H9 (cell line): Measurements from ENCODE around the gene LTB4R. TPM values are rescaled to one million over a fixed set of nuclear protein-coding genes. Genes with fewer than 3 reads are reported as not detected.

ENCODE experiments used
- DNase-seq: peaks from one replicate; pipeline ENCODE4 v3.0.0-alpha.2; 2017
- H2AFZ ChIP-seq: one replicate; pipeline ENCODE4 v1.6.1; 2013; ENCODE audit warnings: mild to moderate bottlenecking, low read length, control low read depth, moderate library complexity
- H2AK5ac ChIP-seq: 2 replicates; pipeline ENCODE4 v1.6.1; 2013; ENCODE audit warnings: low read length, control low read depth, mixed read lengths; ENCODE audit not compliant: insufficient read length
- H2BK120ac ChIP-seq: one replicate; pipeline ENCODE4 v1.6.1; 2013; ENCODE audit warnings: low read depth, mild to moderate bottlenecking, low read length, control low read depth, inconsistent platforms; ENCODE audit not compliant: poor library complexity, severe bottlenecking
- H2BK12ac ChIP-seq: 2 replicates; pipeline ENCODE4 v1.6.1; 2013; ENCODE audit warnings: low read length, control low read depth, mixed read lengths, low read depth; ENCODE audit not compliant: insufficient read length
- H2BK15ac ChIP-seq: 2 replicates; pipeline ENCODE4 v1.6.1; 2013; ENCODE audit warnings: low read depth, low read length, control low read depth
- H2BK20ac ChIP-seq: one replicate; pipeline ENCODE4 v1.6.1; 2013; ENCODE audit warnings: low read depth, mild to moderate bottlenecking, low read length, control low read depth, inconsistent platforms; ENCODE audit not compliant: poor library complexity, severe bottlenecking
- H2BK5ac ChIP-seq: 2 replicates; pipeline ENCODE4 v1.6.1; 2013; ENCODE audit warnings: low read length, control low read depth, mixed read lengths; ENCODE audit not compliant: insufficient read length
- H3K14ac ChIP-seq: 2 replicates; pipeline ENCODE4 v1.6.1; 2013; ENCODE audit warnings: low read length, control low read depth; ENCODE audit not compliant: insufficient read depth
- H3K18ac ChIP-seq: 2 replicates; pipeline ENCODE4 v1.6.1; 2013; ENCODE audit warnings: low read depth, mild to moderate bottlenecking, mixed read lengths, low read length, control low read depth; ENCODE audit not compliant: insufficient read length
- H3K23ac ChIP-seq: 2 replicates; pipeline ENCODE4 v1.6.1; 2013; ENCODE audit warnings: low read length, control low read depth, mixed read lengths, low read depth; ENCODE audit not compliant: insufficient read length
- H3K23me2 ChIP-seq: 2 replicates; pipeline ENCODE4 v1.6.1; 2013; ENCODE audit warnings: low read depth, mild to moderate bottlenecking, mixed read lengths, low read length, control low read depth; ENCODE audit not compliant: insufficient read length, poor library complexity, severe bottlenecking
- H3K27ac ChIP-seq: 2 replicates; pipeline ENCODE4 v1.5.1; 2013; ENCODE audit warnings: low read length, control low read depth, mixed read lengths, low read depth; ENCODE audit not compliant: insufficient read length
- H3K27me3 ChIP-seq: 2 replicates; pipeline ENCODE4 v1.6.1; 2013; ENCODE audit warnings: low read length, control low read depth, inconsistent platforms; ENCODE audit not compliant: insufficient read depth
- H3K4ac ChIP-seq: 2 replicates; pipeline ENCODE4 v1.6.1; 2013; ENCODE audit warnings: low read depth, mild to moderate bottlenecking, control low read depth, inconsistent platforms, low read length, moderate library complexity
- H3K4me1 ChIP-seq: 2 replicates; pipeline ENCODE4 v1.6.1; 2013; ENCODE audit warnings: low read length, control low read depth, inconsistent platforms; ENCODE audit not compliant: insufficient read depth
- H3K4me2 ChIP-seq: 2 replicates; pipeline ENCODE4 v1.6.1; 2013; ENCODE audit warnings: low read length, control low read depth, mixed read lengths; ENCODE audit not compliant: insufficient read length, insufficient read depth
- H3K56ac ChIP-seq: 2 replicates; pipeline ENCODE4 v1.6.1; 2013; ENCODE audit warnings: low read depth, mild to moderate bottlenecking, mixed read lengths, low read length, control low read depth; ENCODE audit not compliant: insufficient read length
- H3K79me1 ChIP-seq: 2 replicates; pipeline ENCODE4 v1.6.1; 2013; ENCODE audit warnings: low read depth, mild to moderate bottlenecking, moderate library complexity, low read length, control low read depth, inconsistent platforms; ENCODE audit not compliant: insufficient read depth, poor library complexity, severe bottlenecking
- H3K79me2 ChIP-seq: 2 replicates; pipeline ENCODE4 v1.6.1; 2013; ENCODE audit warnings: low read length, control low read depth, inconsistent platforms; ENCODE audit not compliant: insufficient read depth
- H3K9ac ChIP-seq: 2 replicates; pipeline ENCODE4 v1.6.1; 2013; ENCODE audit warnings: low read length, control low read depth, mixed read lengths; ENCODE audit not compliant: insufficient read length; ENCODE audit errors: extremely low read depth
- H3K9me3 ChIP-seq: one replicate; pipeline ENCODE4 v1.6.1; 2013; ENCODE audit warnings: low read depth, low read length, inconsistent platforms; ENCODE audit not compliant: control insufficient read depth
- H3T11ph ChIP-seq: one replicate; pipeline ENCODE4 v1.6.1; 2013; ENCODE audit warnings: mild to moderate bottlenecking, low read length, control low read depth, inconsistent platforms
- H4K20me1 ChIP-seq: one replicate; pipeline ENCODE4 v1.6.1; 2013; ENCODE audit not compliant: control insufficient read depth, insufficient read length, insufficient read depth
- H4K5ac ChIP-seq: 2 replicates; pipeline ENCODE4 v1.6.1; 2013; ENCODE audit warnings: low read depth, mild to moderate bottlenecking, mixed read lengths, low read length, control low read depth; ENCODE audit not compliant: insufficient read length
- H4K8ac ChIP-seq: replicated peaks from 2 replicates; pipeline ENCODE4 v1.6.1; 2013; ENCODE audit warnings: low read length, control low read depth, mixed read lengths, low read depth; ENCODE audit not compliant: insufficient read length
- H4K91ac ChIP-seq: 2 replicates; pipeline ENCODE4 v1.6.1; 2013; ENCODE audit warnings: low read depth, mild to moderate bottlenecking, moderate library complexity, mixed read lengths, low read length, control low read depth; ENCODE audit not compliant: insufficient read length
- H3K27ac Mint-ChIP-seq, 3 experiments: 2 replicates in 2 of 3; 3 replicates in 1 of 3; pipeline ENCODE4 v1.8.0; 2020 to 2021; ENCODE audit warnings: mixed read lengths in 3 of 3, mild to moderate bottlenecking in 1 of 3, moderate library complexity in 1 of 3
- H3K27me3 Mint-ChIP-seq: 2 replicates; pipeline ENCODE4 v1.8.0; 2021; ENCODE audit warnings: low read depth, mild to moderate bottlenecking, moderate library complexity, mixed read lengths
- H3K36me3 Mint-ChIP-seq, 3 experiments: 2 replicates in 2 of 3; 3 replicates in 1 of 3; pipeline ENCODE4 v1.8.0; 2020 to 2021; ENCODE audit warnings: low read depth in 3 of 3, mixed read lengths in 3 of 3; ENCODE audit not compliant: insufficient read depth in 1 of 3
- H3K4me1 Mint-ChIP-seq, 2 experiments: 2 replicates each; pipeline ENCODE4 v1.8.0; 2020; ENCODE audit warnings: mixed read lengths in 2 of 2
- H3K4me3 Mint-ChIP-seq, 2 experiments: 2 replicates in 1 of 2; 3 replicates in 1 of 2; pipeline ENCODE4 v1.8.0; 2020 to 2021; ENCODE audit warnings: mild to moderate bottlenecking in 2 of 2, mixed read lengths in 2 of 2, moderate library complexity in 1 of 2
- H3K9me3 Mint-ChIP-seq, 2 experiments: 2 replicates in 1 of 2; 3 replicates in 1 of 2; pipeline ENCODE4 v1.8.0; 2020; ENCODE audit warnings: mild to moderate bottlenecking in 2 of 2, mixed read lengths in 2 of 2, moderate library complexity in 1 of 2
- CTCF ChIP-seq: fragments of 200-600 bp; sonication (generic); conservative IDR thresholded peaks from 3 replicates; pipeline ENCODE4 v1.8.0; 2021; ENCODE audit warnings: antibody characterized with exemption, mild to moderate bottlenecking
- WGBS: extraction: QIAGEN DNeasy Blood & Tissue Kit; methylation state at CpG from one replicate; pipeline ENCODE4 v1.1.7; 2013; ENCODE audit warnings: missing lambda C conversion rate, low lambda C conversion rate, mixed read lengths; ENCODE audit not compliant: insufficient read length; ENCODE audit errors: extremely low coverage; 5-methylcytosine and 5-hydroxymethylcytosine counted together
- total RNA-seq: library from RNA; stranded (reverse); gene quantifications from 2 replicates; pipeline ENCODE4 v1.2.1, GENCODE V29; 2021

LTB4R gene
- total RNA-seq, 1 experiment from 2014 or later = 8.9 TPM

GRCh38 chr14:24281636-24282035 is 29.7 kb upstream of the LTB4R start:
- Histone ChIP-seq H3K9ac (no peak overlapping the region), H3K4ac (no peak overlapping the region), H2BK5ac (no peak overlapping the region), H3K79me1 (no peaks in the 10 kb centered on the region), H4K20me1 (no peaks in the 10 kb centered on the region), H3K4me2 (no peak overlapping the region), H3K18ac (no peak overlapping the region), H3K4me1 (no peaks in the 10 kb centered on the region), H2BK15ac (no peak overlapping the region), H4K5ac (no peak overlapping the region), H2BK12ac (no peak overlapping the region), H3K14ac (no peak overlapping the region), H4K91ac (no peak overlapping the region), H3K79me2 (no peaks in the 10 kb centered on the region), H2BK20ac (no peak overlapping the region), H3T11ph (no peak overlapping the region), H3K23ac (no peak overlapping the region), H2BK120ac (no peak overlapping the region), H2AK5ac (no peak overlapping the region), H4K8ac (no peak overlapping the region), H3K56ac (no peak overlapping the region), H3K9me3 (no peaks in the 10 kb centered on the region), H3K27ac (no peak overlapping the region), H3K23me2 (no peaks in the 10 kb centered on the region), H3K27me3 (no peaks in the 10 kb centered on the region), H2AFZ (no peak overlapping the region)
- WGBS = no CpG with 5 or more reads among the region's 7 CpGs
- H3K27me3 Mint-ChIP-seq = no peaks in the 10 kb centered on the region
- no peak for TF ChIP-seq CTCF
- no peak overlapping the region for H3K4me3 Mint-ChIP-seq
- no peaks in the 10 kb centered on the region for H3K9me3 Mint-ChIP-seq
- peaks cover 2% of the 10 kb centered on the region in 2 experiments; a peak in 1 of 4 replicates for H3K4me1 Mint-ChIP-seq
- no peak for DNase-seq
- no peak overlapping the region; a peak in 1 of 7 replicates for H3K27ac Mint-ChIP-seq
- no peaks in the 10 kb centered on the region for H3K36me3 Mint-ChIP-seq
